ENCODE data around the gene GPR3. TPM values are rescaled to one million over a fixed set of nuclear protein-coding genes. Genes with fewer than 3 reads are reported as not detected.

Gene GPR3
- total and polyA plus RNA-seq, 9 donors = 0.18 to 1.1 (median 0.84) TPM

GRCh38 chr1:27439150-27439549 is 46.7 kb downstream of the GPR3 start:
- WGBS (ENCODE audit: insufficient coverage) = no CpG with 5 or more reads among the region's 2 CpGs
- Histone ChIP-seq H3K27ac (ENCODE audit: low read length) (peak overlapping the region; percentile 73), H3K4me1 (ENCODE audit: control insufficient read depth, insufficient read depth, low read length) (peaks cover 35% of the 10 kb centered on the region)

GRCh38 chr1:27444632-27445031 is 52.2 kb downstream of the GPR3 start:
- DNase-seq = no peak
- Histone ChIP-seq H3K9me3 (replicated peaks; ENCODE audit: control insufficient read depth, low read depth, low read length) (no peaks in the 10 kb centered on the region), H3K36me3 (ENCODE audit: control insufficient read depth, insufficient read depth, low read length) (peaks cover 25% of the 10 kb centered on the region), H3K4me1 (ENCODE audit: control insufficient read depth, insufficient read depth, low read length) (peaks cover 6% of the 10 kb centered on the region), H3K4me3 (ENCODE audit: low read length) (no peak overlapping the region), H3K27me3 (ENCODE audit: control insufficient read depth, insufficient read depth, low read length) (no peaks in the 10 kb centered on the region), H3K27ac (ENCODE audit: low read length) (no peak overlapping the region)
- WGBS (ENCODE audit: insufficient coverage) = no CpG with 5 or more reads among the region's 1 CpG

More at GRCh38 chr1:27439150-27439549, 46.7 kb downstream of the GPR3 start:
- DNase-seq = no peak
- Histone ChIP-seq H3K36me3 (ENCODE audit: control insufficient read depth, insufficient read depth, low read length) (peaks cover 8% of the 10 kb centered on the region), H3K4me3 (ENCODE audit: low read length) (no peak overlapping the region), H3K9me3 (replicated peaks; ENCODE audit: control insufficient read depth, low read depth, low read length) (no peaks in the 10 kb centered on the region), H3K27me3 (ENCODE audit: control insufficient read depth, insufficient read depth, low read length) (no peaks in the 10 kb centered on the region)

Other genes with a start within 250 kb of the GPR3 start
- 3.1 TPM for gene SLC9A1, start 237.5 kb upstream of the GPR3 start, total RNA-seq
- 10 to 100 TPM; 10.5 to 21.1 (median 16.4) TPM for gene SLC9A1, start 237.5 kb upstream of the GPR3 start, polyA plus RNA-seq (ENCODE audit: insufficient read depth in 1 of 8, insufficient read length in 8 of 8, low replicate concordance in 1 of 8)
- gene WDTC1, start 158.0 kb upstream of the GPR3 start, total RNA-seq = 11.3 TPM
- gene WDTC1, start 158.0 kb upstream of the GPR3 start, polyA plus RNA-seq (ENCODE audit: insufficient read depth in 1 of 8, insufficient read length in 8 of 8, low replicate concordance in 1 of 8) = 10 to 100 TPM; 24.0 to 30.7 (median 27.7) TPM
- 22.4 TPM for gene TMEM222, start 70.5 kb upstream of the GPR3 start, total RNA-seq
- gene TMEM222, start 70.5 kb upstream of the GPR3 start, polyA plus RNA-seq (ENCODE audit: insufficient read depth in 1 of 8, insufficient read length in 8 of 8, low replicate concordance in 1 of 8) = 10 to 100 TPM; 22.9 to 28.3 (median 26.0) TPM
- gene SYTL1, start 50.6 kb upstream of the GPR3 start, total RNA-seq = 0.62 TPM
- gene SYTL1, start 50.6 kb upstream of the GPR3 start, polyA plus RNA-seq (ENCODE audit: insufficient read depth in 1 of 8, insufficient read length in 8 of 8, low replicate concordance in 1 of 8) = 1 to 10 TPM in 5 of 8 donors, under 1 TPM in 3; 0.66 to 4.8 (median 1.2) TPM
- gene MAP3K6, start 25.7 kb upstream of the GPR3 start, total RNA-seq = 12.4 TPM
- 10 to 100 TPM in 7 of 8 donors, 1 to 10 TPM in 1; 10.0 to 13.6 (median 12.5) TPM for gene MAP3K6, start 25.7 kb upstream of the GPR3 start, polyA plus RNA-seq (ENCODE audit: insufficient read depth in 1 of 8, insufficient read length in 8 of 8, low replicate concordance in 1 of 8)
- 0.75 TPM for gene FCN3, start 17.8 kb upstream of the GPR3 start, total RNA-seq
- 1 to 10 TPM in 1 of 8 donors, under 1 TPM in 5, not detected in 2; 0.20 to 1.7 (median 0.49) TPM for gene FCN3, start 17.8 kb upstream of the GPR3 start, polyA plus RNA-seq (ENCODE audit: insufficient read depth in 1 of 8, insufficient read length in 8 of 8, low replicate concordance in 1 of 8)
- gene CD164L2, start 9.3 kb upstream of the GPR3 start, total RNA-seq = not detected
- under 1 TPM in 1 of 8 donors, not detected in 7; 0.48 TPM for gene CD164L2, start 9.3 kb upstream of the GPR3 start, polyA plus RNA-seq (ENCODE audit: insufficient read depth in 1 of 8, insufficient read length in 8 of 8, low replicate concordance in 1 of 8)
- 22.4 TPM for gene WASF2, start 97.5 kb downstream of the GPR3 start, total RNA-seq
- 10 to 100 TPM; 57.1 to 99.8 (median 75.5) TPM for gene WASF2, start 97.5 kb downstream of the GPR3 start, polyA plus RNA-seq (ENCODE audit: insufficient read depth in 1 of 8, insufficient read length in 8 of 8, low replicate concordance in 1 of 8)
- 24.0 TPM for gene AHDC1, start 211.5 kb downstream of the GPR3 start, total RNA-seq
- gene AHDC1, start 211.5 kb downstream of the GPR3 start, polyA plus RNA-seq (ENCODE audit: insufficient read depth in 1 of 8, insufficient read length in 8 of 8, low replicate concordance in 1 of 8) = 10 to 100 TPM; 57.8 to 97.6 (median 86.6) TPM
- 1.4 TPM for gene FGR, start 242.6 kb downstream of the GPR3 start, total RNA-seq
- 1 to 10 TPM; 1.5 to 2.5 (median 2.2) TPM for gene FGR, start 242.6 kb downstream of the GPR3 start, polyA plus RNA-seq (ENCODE audit: insufficient read depth in 1 of 8, insufficient read length in 8 of 8, low replicate concordance in 1 of 8)